ENCODE measurements around the gene TLR4.

The TLR4 gene

GRCh38 chr9:117752894-117753293 lies 48.7 kb downstream of the TLR4 start:
- Histone ChIP-seq H3K36me3 (replicated peaks in 1 of 2; ENCODE audit: control insufficient read depth in 2 of 2, insufficient read depth in 2 of 2, low read length in 2 of 2) (no peaks in the 10 kb centered on the region), H3K9me3 (replicated peaks in 1 of 2; ENCODE audit: control insufficient read depth in 2 of 2, insufficient read depth in 1 of 2, low read depth in 1 of 2, low read length in 2 of 2) (no peaks in the 10 kb centered on the region), H2BK5ac (ENCODE audit: low read length) (no peak overlapping the region), H3K79me1 (ENCODE audit: low read depth, low read length) (no peaks in the 10 kb centered on the region), H3K9ac (ENCODE audit: low read depth, low read length, poor library complexity) (no peak overlapping the region), H3K23ac (ENCODE audit: low read depth, low read length, poor library complexity) (no peak overlapping the region), H3K27me3 (ENCODE audit: control insufficient read depth in 3 of 3, insufficient read depth in 3 of 3, low read depth in 1 of 3, low read length in 3 of 3) (no peaks in the 10 kb centered on the region), H2AK5ac (ENCODE audit: low read depth, low read length) (no peak overlapping the region), H3K4me1 (ENCODE audit: control insufficient read depth in 2 of 2, insufficient read depth in 1 of 2, low read depth in 1 of 2, low read length in 2 of 2) (peaks cover 4% of the 10 kb centered on the region in 2 donors), H4K8ac (ENCODE audit: low read depth, low read length) (no peak overlapping the region), H3K4ac (ENCODE audit: low read length) (no peak overlapping the region), H3K18ac (ENCODE audit: low read length) (no peak overlapping the region), H2BK12ac (ENCODE audit: low read length) (no peak overlapping the region), H3K4me2 (ENCODE audit: insufficient read depth, low read length, poor library complexity, severe bottlenecking) (no peak overlapping the region), H3K27ac (replicated peaks; ENCODE audit: low read length) (no peak overlapping the region), H2BK15ac (ENCODE audit: low read length) (no peak overlapping the region), H3K4me3 (ENCODE audit: low read length in 2 of 2) (no peak overlapping the region), H3K14ac (ENCODE audit: low read length) (no peak overlapping the region), H2AFZ (ENCODE audit: low read length) (no peak overlapping the region), H2BK120ac (ENCODE audit: low read depth, low read length) (no peak overlapping the region), H4K91ac (ENCODE audit: low read depth, low read length, poor library complexity) (no peak overlapping the region)
- no peak for DNase-seq (ENCODE audit: low spot score)
- WGBS, 2 donors (ENCODE audit: extremely low coverage in 2 of 2, insufficient read length in 2 of 2, insufficient replicate concordance in 1 of 2), result no CpG with 5 or more reads among the region's 2 CpGs

DNA sequence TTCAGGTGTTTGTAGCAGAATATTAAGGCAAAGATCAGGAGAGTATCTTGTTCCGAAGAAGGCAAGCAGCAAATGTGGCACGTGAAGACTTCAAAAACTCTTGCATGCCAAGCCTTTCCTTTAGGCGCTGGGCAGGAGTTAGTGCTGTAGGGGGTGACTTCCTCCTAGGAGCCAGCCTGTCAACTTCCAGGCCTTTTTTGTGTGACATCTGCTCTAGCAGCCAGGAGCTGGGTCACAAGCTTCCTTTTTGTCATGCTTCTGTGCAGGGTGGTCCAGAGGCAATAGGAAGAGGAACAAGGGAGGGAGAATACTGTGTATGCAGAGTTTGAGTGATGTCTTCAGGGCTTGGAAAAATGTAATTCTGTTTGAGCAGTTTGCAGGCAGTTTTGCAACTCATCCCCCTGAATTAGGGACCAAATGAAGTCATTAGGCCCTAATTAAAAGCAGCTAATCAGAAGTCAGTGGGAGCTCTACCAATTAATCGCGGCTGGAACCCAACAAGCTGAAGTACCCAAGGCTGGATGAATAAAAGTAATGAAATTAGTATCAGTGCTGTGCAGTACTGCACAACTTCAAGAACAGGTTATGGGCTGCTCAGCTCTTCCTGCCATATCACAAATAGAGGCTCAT lies 53.5 kb downstream of the TLR4 start:
- no peak overlapping the region for H3K4me3 ChIP-seq (ENCODE audit: low read length in 2 of 2)
- no peak overlapping the region for H4K91ac ChIP-seq (ENCODE audit: low read depth, low read length, poor library complexity)
- H2BK5ac ChIP-seq (ENCODE audit: low read length), result no peak overlapping the region
- H2AK5ac ChIP-seq (ENCODE audit: low read depth, low read length), result no peak overlapping the region
- no peaks in the 10 kb centered on the region for H3K36me3 ChIP-seq (replicated peaks in 1 of 2; ENCODE audit: control insufficient read depth in 2 of 2, insufficient read depth in 2 of 2, low read length in 2 of 2)
- no peak overlapping the region for H3K27ac ChIP-seq (replicated peaks; ENCODE audit: low read length)
- H4K8ac ChIP-seq (ENCODE audit: low read depth, low read length), result no peak overlapping the region
- H3K18ac ChIP-seq (ENCODE audit: low read length), result no peak overlapping the region
- no peak overlapping the region for H3K14ac ChIP-seq (ENCODE audit: low read length)
- peaks cover 4 to 12% of the 10 kb centered on the region in 2 donors for H3K4me1 ChIP-seq (ENCODE audit: control insufficient read depth in 2 of 2, insufficient read depth in 1 of 2, low read depth in 1 of 2, low read length in 2 of 2)
- no peak overlapping the region for H3K4me2 ChIP-seq (ENCODE audit: insufficient read depth, low read length, poor library complexity, severe bottlenecking)
- no peak overlapping the region for H2BK12ac ChIP-seq (ENCODE audit: low read length)
- peak overlapping the region; percentile 53 for H2AFZ ChIP-seq (ENCODE audit: low read length)
- no peaks in the 10 kb centered on the region for H3K9me3 ChIP-seq (replicated peaks in 1 of 2; ENCODE audit: control insufficient read depth in 2 of 2, insufficient read depth in 1 of 2, low read depth in 1 of 2, low read length in 2 of 2)
- WGBS, 2 donors (ENCODE audit: extremely low coverage in 2 of 2, insufficient read length in 2 of 2, insufficient replicate concordance in 1 of 2), result no CpG with 5 or more reads among the region's 5 CpGs
- no peak overlapping the region for H2BK15ac ChIP-seq (ENCODE audit: low read length)
- no peak for DNase-seq (ENCODE audit: low spot score)
- H3K4ac ChIP-seq (ENCODE audit: low read length), result no peak overlapping the region
- no peak overlapping the region for H3K9ac ChIP-seq (ENCODE audit: low read depth, low read length, poor library complexity)
- no peak overlapping the region for H3K23ac ChIP-seq (ENCODE audit: low read depth, low read length, poor library complexity)
- no peaks in the 10 kb centered on the region for H3K79me1 ChIP-seq (ENCODE audit: low read depth, low read length)
- H3K27me3 ChIP-seq (ENCODE audit: control insufficient read depth in 3 of 3, insufficient read depth in 3 of 3, low read depth in 1 of 3, low read length in 3 of 3), result no peaks in the 10 kb centered on the region
- H2BK120ac ChIP-seq (ENCODE audit: low read depth, low read length), result no peak overlapping the region

- Histone ChIP-seq H3K79me1 (ENCODE audit: low read depth, low read length) (no peaks in the 10 kb centered on the region), H3K23ac (ENCODE audit: low read depth, low read length, poor library complexity) (no peak overlapping the region), H2BK15ac (ENCODE audit: low read length) (no peak overlapping the region), H3K27ac (replicated peaks; ENCODE audit: low read length) (no peak overlapping the region), H2BK5ac (ENCODE audit: low read length) (no peak overlapping the region), H2BK120ac (ENCODE audit: low read depth, low read length) (no peak overlapping the region), H3K4me2 (ENCODE audit: insufficient read depth, low read length, poor library complexity, severe bottlenecking) (no peak overlapping the region), H4K8ac (ENCODE audit: low read depth, low read length) (no peak overlapping the region), H3K18ac (ENCODE audit: low read length) (no peak overlapping the region), H3K9me3 (replicated peaks in 1 of 2; ENCODE audit: control insufficient read depth in 2 of 2, insufficient read depth in 1 of 2, low read depth in 1 of 2, low read length in 2 of 2) (no peaks in the 10 kb centered on the region), H3K9ac (ENCODE audit: low read depth, low read length, poor library complexity) (no peak overlapping the region), H3K14ac (ENCODE audit: low read length) (no peak overlapping the region), H3K36me3 (replicated peaks in 1 of 2; ENCODE audit: control insufficient read depth in 2 of 2, insufficient read depth in 2 of 2, low read length in 2 of 2) (no peaks in the 10 kb centered on the region), H2AFZ (ENCODE audit: low read length) (peak overlapping the region; percentile 2), H2AK5ac (ENCODE audit: low read depth, low read length) (no peak overlapping the region), H2BK12ac (ENCODE audit: low read length) (no peak overlapping the region), H3K4ac (ENCODE audit: low read length) (no peak overlapping the region), H3K4me1 (ENCODE audit: control insufficient read depth in 2 of 2, insufficient read depth in 1 of 2, low read depth in 1 of 2, low read length in 2 of 2) (peaks cover 4 to 16% of the 10 kb centered on the region in 2 donors), H3K4me3 (ENCODE audit: low read length in 2 of 2) (no peak overlapping the region), H4K91ac (ENCODE audit: low read depth, low read length, poor library complexity) (no peak overlapping the region), H3K27me3 (ENCODE audit: control insufficient read depth in 3 of 3, insufficient read depth in 3 of 3, low read depth in 1 of 3, low read length in 3 of 3) (no peaks in the 10 kb centered on the region)
- WGBS, 2 donors (ENCODE audit: extremely low coverage in 2 of 2, insufficient read length in 2 of 2, insufficient replicate concordance in 1 of 2), result no CpG with 5 or more reads among the region's 4 CpGs
- no peak for DNase-seq (ENCODE audit: low spot score)
These were observed 59.1 kb downstream of the TLR4 start for GRCh38 chr9:117763314-117763713.

DNA sequence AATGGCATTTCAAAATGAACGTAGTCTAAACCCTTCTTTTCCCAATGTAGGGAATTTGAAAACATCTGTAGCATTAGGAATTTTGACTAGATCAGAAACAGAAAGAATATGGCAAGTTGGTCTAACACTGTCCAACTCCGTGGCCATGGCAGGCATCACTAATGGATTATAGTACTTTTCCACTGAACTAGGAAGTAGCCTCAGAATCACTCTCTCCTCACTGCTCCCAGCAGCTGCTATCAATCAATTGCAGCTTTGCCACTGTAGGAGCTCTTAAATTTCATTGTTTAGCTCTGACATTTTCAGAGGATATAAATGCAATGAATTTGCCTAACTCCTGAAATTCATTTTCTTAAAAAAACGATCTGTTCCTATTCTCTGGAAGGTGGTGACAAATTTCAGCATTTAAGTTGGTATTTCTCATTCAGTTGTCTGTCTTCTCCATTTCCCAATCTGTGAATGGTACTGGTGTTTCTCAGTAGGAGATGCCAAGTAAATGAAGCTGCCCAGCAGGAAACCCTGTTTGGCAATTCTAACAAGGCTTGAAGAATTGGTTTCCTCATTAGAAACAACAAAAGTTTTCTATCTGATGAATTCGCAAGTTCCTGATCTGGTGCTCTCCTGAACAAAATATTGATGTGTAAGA lies 64.7 kb downstream of the TLR4 start:
- no peak overlapping the region for H4K91ac ChIP-seq (ENCODE audit: low read depth, low read length, poor library complexity)
- H4K8ac ChIP-seq (ENCODE audit: low read depth, low read length), result no peak overlapping the region
- no peak overlapping the region for H2BK12ac ChIP-seq (ENCODE audit: low read length)
- H3K27ac ChIP-seq (replicated peaks; ENCODE audit: low read length), result peak overlapping the region; percentile 35
- no peak overlapping the region for H3K4me3 ChIP-seq (ENCODE audit: low read length in 2 of 2)
- H3K79me1 ChIP-seq (ENCODE audit: low read depth, low read length), result no peaks in the 10 kb centered on the region
- no peak overlapping the region for H3K18ac ChIP-seq (ENCODE audit: low read length)
- H3K36me3 ChIP-seq (replicated peaks in 1 of 2; ENCODE audit: control insufficient read depth in 2 of 2, insufficient read depth in 2 of 2, low read length in 2 of 2), result no peaks in the 10 kb centered on the region
- H2AFZ ChIP-seq (ENCODE audit: low read length), result peak overlapping the region; percentile 54
- no peak overlapping the region for H3K4me2 ChIP-seq (ENCODE audit: insufficient read depth, low read length, poor library complexity, severe bottlenecking)
- H2BK15ac ChIP-seq (ENCODE audit: low read length), result no peak overlapping the region
- no peak overlapping the region for H3K23ac ChIP-seq (ENCODE audit: low read depth, low read length, poor library complexity)
- H3K4me1 ChIP-seq (ENCODE audit: control insufficient read depth in 2 of 2, insufficient read depth in 1 of 2, low read depth in 1 of 2, low read length in 2 of 2), result peaks cover 2% of the 10 kb centered on the region in 2 donors
- no peak overlapping the region for H2BK120ac ChIP-seq (ENCODE audit: low read depth, low read length)
- no peak overlapping the region for H2BK5ac ChIP-seq (ENCODE audit: low read length)
- H3K9me3 ChIP-seq (replicated peaks in 1 of 2; ENCODE audit: control insufficient read depth in 2 of 2, insufficient read depth in 1 of 2, low read depth in 1 of 2, low read length in 2 of 2), result no peaks in the 10 kb centered on the region
- no peak for DNase-seq (ENCODE audit: low spot score)
- no peak overlapping the region for H3K14ac ChIP-seq (ENCODE audit: low read length)
- no peak overlapping the region for H3K9ac ChIP-seq (ENCODE audit: low read depth, low read length, poor library complexity)
- H3K27me3 ChIP-seq (ENCODE audit: control insufficient read depth in 3 of 3, insufficient read depth in 3 of 3, low read depth in 1 of 3, low read length in 3 of 3), result no peaks in the 10 kb centered on the region
- WGBS, 2 donors (ENCODE audit: extremely low coverage in 2 of 2, insufficient read length in 2 of 2, insufficient replicate concordance in 1 of 2), result no CpG with 5 or more reads among the region's 4 CpGs
- no peak overlapping the region for H3K4ac ChIP-seq (ENCODE audit: low read length)
- no peak overlapping the region for H2AK5ac ChIP-seq (ENCODE audit: low read depth, low read length)

Data from neuronal stem cell (in vitro differentiated cells).